Stomach (tissue), 4 donors: ENCODE measurements around the gene CHRNA1.

ENCODE experiments used
- CTCF ChIP-seq, 7 experiments: fragments of 450-650 bp in 4 of 7; fragments of 200-600 bp in 3 of 7; sonication (generic) in 3 of 7; IDR thresholded peaks; one replicate each; pipeline ENCODE4 v1.5.1; 2016 to 2019; ENCODE audit warnings: antibody characterized with exemption in 7 of 7, control low read depth in 2 of 7, mild to moderate bottlenecking in 1 of 7
- EP300 ChIP-seq: sonication (generic); formaldehyde crosslinking; IDR thresholded peaks from one replicate; pipeline ENCODE4 v1.6.1; 2017; ENCODE audit warnings: antibody characterized with exemption
- POLR2A ChIP-seq, 4 donors: fragments of 450-650 bp; IDR thresholded peaks; one replicate each; pipeline ENCODE4 v1.6.1; 2016; ENCODE audit warnings: antibody characterized with exemption in 4 of 4, control low read depth in 2 of 4, mild to moderate bottlenecking in 1 of 4, moderate library complexity in 1 of 4
- POLR2AphosphoS5 ChIP-seq, 3 donors: sonication (generic); formaldehyde crosslinking; IDR thresholded peaks; one replicate each; pipeline ENCODE4 v1.6.1; 2016; ENCODE audit warnings: antibody characterized with exemption in 3 of 3

GRCh38 chr2:174760845-174761473, 3.3 kb downstream of the CHRNA1 start:
- TF ChIP-seq CTCF (IDR thresholded peaks at IDR 0.05): no peak
- no peak for TF ChIP-seq EP300
- no peak for TF ChIP-seq POLR2A (IDR thresholded peaks at IDR 0.05)
- no peak for TF ChIP-seq POLR2AphosphoS5 (IDR thresholded peaks at IDR 0.05)
